Loucy (cell line): ENCODE data around the gene AVP.
"Not testable (repeated sequence)": the region's sequence is repeated elsewhere in the genome, so short reads cannot be mapped to it uniquely, and the experiment has no call there.

Experiments used
- H2AFZ ChIP-seq: fragments of 200-600 bp; sonication (generic); 2 replicates; pipeline ENCODE4 v1.6.0; 2016; ENCODE audit warnings: antibody characterized with exemption, mild to moderate bottlenecking, low read length, moderate library complexity
- H3F3A ChIP-seq: fragments of 200-600 bp; 2 replicates; pipeline ENCODE4 v1.6.0; 2016; ENCODE audit warnings: antibody characterized with exemption, low read depth, mild to moderate bottlenecking
- H3K27me3 ChIP-seq: fragments of 200-600 bp; sonication (generic); 2 replicates; pipeline ENCODE4 v1.6.1; 2014; ENCODE audit warnings: low read length, mild to moderate bottlenecking; ENCODE audit not compliant: insufficient read depth, poor library complexity, severe bottlenecking
- H3K36me3 ChIP-seq: fragments of 200-600 bp; sonication (generic); 2 replicates; pipeline ENCODE4 v1.6.1; 2016; ENCODE audit warnings: low read length; ENCODE audit not compliant: insufficient read depth
- H3K4me1 ChIP-seq: fragments of 200-600 bp; sonication (generic); 2 replicates; pipeline ENCODE4 v1.5.1; 2014; ENCODE audit warnings: low read length, mild to moderate bottlenecking; ENCODE audit not compliant: insufficient read depth, poor library complexity, severe bottlenecking
- H3K4me2 ChIP-seq: fragments of 200-600 bp; sonication (generic); 2 replicates; pipeline ENCODE4 v1.6.0; 2014; ENCODE audit warnings: antibody characterized with exemption, low read length, low read depth, mild to moderate bottlenecking; ENCODE audit not compliant: poor library complexity, severe bottlenecking
- H3K4me3 ChIP-seq: fragments of 200-600 bp; sonication (generic); 2 replicates; pipeline ENCODE4 v1.5.1; 2014; ENCODE audit warnings: low read length, mild to moderate bottlenecking, mixed read lengths; ENCODE audit not compliant: poor library complexity, severe bottlenecking
- H3K79me2 ChIP-seq: fragments of 200-600 bp; sonication (generic); 2 replicates; pipeline ENCODE4 v1.6.1; 2014; ENCODE audit warnings: low read length; ENCODE audit not compliant: insufficient read depth
- H3K9ac ChIP-seq: fragments of 200-600 bp; sonication (generic); 2 replicates; pipeline ENCODE4 v1.6.0; 2014; ENCODE audit warnings: mild to moderate bottlenecking, low read depth, low read length, moderate library complexity; ENCODE audit not compliant: poor library complexity, severe bottlenecking
- H3K9me2 ChIP-seq: fragments of 200-600 bp; sonication (generic); replicated peaks from 2 replicates; pipeline ENCODE4 v1.6.1; 2016; ENCODE audit warnings: low read depth, low read length, mixed read lengths
- H3K9me3 ChIP-seq: fragments of 200-600 bp; sonication (generic); 2 replicates; pipeline ENCODE4 v1.6.1; 2014; ENCODE audit warnings: mild to moderate bottlenecking, antibody characterized with exemption, low read length, low read depth; ENCODE audit not compliant: insufficient read depth
- H4K20me1 ChIP-seq: fragments of 200-600 bp; sonication (generic); 2 replicates; pipeline ENCODE4 v1.6.0; 2014; ENCODE audit warnings: antibody characterized with exemption, low read length, mild to moderate bottlenecking; ENCODE audit not compliant: insufficient read depth, poor library complexity, severe bottlenecking
- EZH2phosphoT487 ChIP-seq: fragments of 200-600 bp; IDR thresholded peaks from 2 replicates; pipeline ENCODE4 v1.6.1; 2018; ENCODE audit warnings: antibody characterized with exemption, mild to moderate bottlenecking, moderate library complexity, borderline replicate concordance
- TF ChIP-seq, protein P1 (sequence below): fragments of 200-600 bp; sonication (generic); conservative IDR thresholded peaks from 2 replicates; pipeline ENCODE4 v1.5.1; 2014; ENCODE audit warnings: mild to moderate bottlenecking, antibody characterized with exemption, low read length

The AVP gene

GRCh38 chr20:3067139-3068014 lies 17.1 kb downstream of the AVP start:
- Histone ChIP-seq H3K9ac (no peak overlapping the region), H3K4me1 (peaks cover 10% of the 10 kb centered on the region), H3F3A (no peaks in the 10 kb centered on the region), H3K79me2 (peaks cover 16% of the 10 kb centered on the region; the same call in 1 of the 2 replicates), H3K27me3 (no peaks in the 10 kb centered on the region), H3K4me2 (no peak overlapping the region), H2AFZ (no peak overlapping the region), H4K20me1 (peaks cover 8% of the 10 kb centered on the region), H3K36me3 (no peaks in the 10 kb centered on the region), H3K9me2 (no peaks in the 10 kb centered on the region), H3K4me3 (no peak overlapping the region), H3K9me3 (no peaks in the 10 kb centered on the region)
- TF ChIP-seq, protein P1, sequence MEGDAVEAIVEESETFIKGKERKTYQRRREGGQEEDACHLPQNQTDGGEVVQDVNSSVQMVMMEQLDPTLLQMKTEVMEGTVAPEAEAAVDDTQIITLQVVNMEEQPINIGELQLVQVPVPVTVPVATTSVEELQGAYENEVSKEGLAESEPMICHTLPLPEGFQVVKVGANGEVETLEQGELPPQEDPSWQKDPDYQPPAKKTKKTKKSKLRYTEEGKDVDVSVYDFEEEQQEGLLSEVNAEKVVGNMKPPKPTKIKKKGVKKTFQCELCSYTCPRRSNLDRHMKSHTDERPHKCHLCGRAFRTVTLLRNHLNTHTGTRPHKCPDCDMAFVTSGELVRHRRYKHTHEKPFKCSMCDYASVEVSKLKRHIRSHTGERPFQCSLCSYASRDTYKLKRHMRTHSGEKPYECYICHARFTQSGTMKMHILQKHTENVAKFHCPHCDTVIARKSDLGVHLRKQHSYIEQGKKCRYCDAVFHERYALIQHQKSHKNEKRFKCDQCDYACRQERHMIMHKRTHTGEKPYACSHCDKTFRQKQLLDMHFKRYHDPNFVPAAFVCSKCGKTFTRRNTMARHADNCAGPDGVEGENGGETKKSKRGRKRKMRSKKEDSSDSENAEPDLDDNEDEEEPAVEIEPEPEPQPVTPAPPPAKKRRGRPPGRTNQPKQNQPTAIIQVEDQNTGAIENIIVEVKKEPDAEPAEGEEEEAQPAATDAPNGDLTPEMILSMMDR: no peak

GRCh38 chr20:3064119-3064518 lies 20.4 kb downstream of the AVP start:
- H3F3A ChIP-seq, H2AFZ ChIP-seq, H3K9ac ChIP-seq, H3K4me1 ChIP-seq, H3K9me2 ChIP-seq, H3K79me2 ChIP-seq, H3K4me3 ChIP-seq, H3K36me3 ChIP-seq, H3K9me3 ChIP-seq, H3K4me2 ChIP-seq, H3K27me3 ChIP-seq, H4K20me1 ChIP-seq: not testable (repeated sequence)

DNA sequence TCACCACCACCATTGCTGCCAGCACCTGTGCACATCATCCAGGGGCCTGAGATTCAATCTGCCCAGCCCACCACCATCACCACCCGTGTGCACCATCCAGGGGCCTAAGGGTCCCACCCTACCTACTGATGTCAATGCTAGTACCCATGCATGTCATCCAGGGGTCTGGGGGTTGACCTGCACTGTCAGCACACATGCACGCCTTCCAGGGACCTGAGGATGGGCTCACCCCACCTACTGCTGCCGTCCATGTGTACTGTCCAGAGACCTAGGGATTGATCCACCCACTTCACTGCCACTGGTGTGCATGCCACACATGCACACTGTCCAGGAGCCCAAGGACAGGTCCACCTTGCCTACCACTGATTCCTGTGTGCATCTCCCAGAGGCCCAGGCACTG lies 25.0 kb downstream of the AVP start:
- H3K9me2 ChIP-seq: no peaks in the 10 kb centered on the region
- H4K20me1 ChIP-seq: no peaks in the 10 kb centered on the region
- H3K4me2 ChIP-seq: no peak overlapping the region
- no peaks in the 10 kb centered on the region for H3K27me3 ChIP-seq
- no peak for TF ChIP-seq EZH2phosphoT487
- TF ChIP-seq, protein P1: no peak
- H3K36me3 ChIP-seq: no peaks in the 10 kb centered on the region
- H3K9me3 ChIP-seq: no peaks in the 10 kb centered on the region
- H3K4me3 ChIP-seq: no peak overlapping the region
- peaks cover 6% of the 10 kb centered on the region; the same call in 1 of the 2 replicates for H3K79me2 ChIP-seq
- no peaks in the 10 kb centered on the region for H3K4me1 ChIP-seq
- H3F3A ChIP-seq: no peaks in the 10 kb centered on the region
- H3K9ac ChIP-seq: no peak overlapping the region
- no peak overlapping the region for H2AFZ ChIP-seq
